HepG2 (cell line): ENCODE measurements around the gene DRC7. TPM values are rescaled to one million over a fixed set of nuclear protein-coding genes. Genes with fewer than 3 reads are reported as not detected.

Source experiments
- BHLHE40 ChIP-seq: IDR thresholded peaks from 2 replicates; pipeline ENCODE4 v1.6.1; 2011; ENCODE audit warnings: low read length, improper control_type of control experiment
- CREBL2 ChIP-seq: sonication (generic); formaldehyde crosslinking; IDR thresholded peaks from 2 replicates; pipeline ENCODE4 v1.8.1; 2023; ENCODE audit warnings: missing genetic modification reagents, mild to moderate bottlenecking, borderline replicate concordance
- CSRNP1 ChIP-seq: sonication (generic); formaldehyde crosslinking; IDR thresholded peaks from 2 replicates; pipeline ENCODE4 v1.8.1; 2023; ENCODE audit warnings: mild to moderate bottlenecking, missing genetic modification reagents
- DMTF1 ChIP-seq: sonication (generic); formaldehyde crosslinking; IDR thresholded peaks from 2 replicates; pipeline ENCODE4 v1.4.0; 2020; ENCODE audit warnings: mild to moderate bottlenecking, missing genetic modification reagents
- DPF2 ChIP-seq: sonication (generic); formaldehyde crosslinking; IDR thresholded peaks from 2 replicates; pipeline ENCODE4 v1.4.0; 2020; ENCODE audit warnings: mild to moderate bottlenecking, low read depth, missing genetic modification reagents, borderline replicate concordance
- JUND ChIP-seq: sonication (generic); formaldehyde crosslinking; IDR thresholded peaks from 2 replicates; pipeline ENCODE4 v1.8.0; 2022; ENCODE audit warnings: mild to moderate bottlenecking, missing genetic modification reagents
- LRRFIP1 ChIP-seq: sonication (generic); formaldehyde crosslinking; conservative IDR thresholded peaks from 2 replicates; pipeline ENCODE4 v1.4.0; 2020; ENCODE audit warnings: missing genetic modification reagents
- PLSCR1 ChIP-seq: sonication (generic); formaldehyde crosslinking; IDR thresholded peaks from 2 replicates; pipeline ENCODE4 v1.5.0; 2020; ENCODE audit warnings: missing genetic modification reagents, mild to moderate bottlenecking, borderline replicate concordance
- REPIN1 ChIP-seq: sonication (generic); formaldehyde crosslinking; IDR thresholded peaks from 2 replicates; pipeline ENCODE4 v1.8.0; 2022; ENCODE audit warnings: missing genetic modification reagents, low read depth, mild to moderate bottlenecking, borderline replicate concordance
- SALL2 ChIP-seq: sonication (generic); formaldehyde crosslinking; IDR thresholded peaks from 2 replicates; pipeline ENCODE4 v1.8.1; 2023; ENCODE audit warnings: mild to moderate bottlenecking, missing genetic modification reagents, inconsistent platforms
- TARDBP ChIP-seq: sonication (generic); formaldehyde crosslinking; IDR thresholded peaks from 2 replicates; pipeline ENCODE4 v1.8.0; 2022; ENCODE audit warnings: mild to moderate bottlenecking, missing genetic modification reagents
- ZFP90 ChIP-seq: sonication (generic); formaldehyde crosslinking; IDR thresholded peaks from 2 replicates; pipeline ENCODE4 v1.8.0; 2022; ENCODE audit warnings: missing genetic modification reagents, mild to moderate bottlenecking, inconsistent platforms, borderline replicate concordance
- ZKSCAN5 ChIP-seq: sonication (generic); formaldehyde crosslinking; IDR thresholded peaks from 2 replicates; pipeline ENCODE4 v1.5.1; 2020; ENCODE audit warnings: mild to moderate bottlenecking, missing genetic modification reagents
- ZNF12 ChIP-seq: sonication (generic); formaldehyde crosslinking; IDR thresholded peaks from 2 replicates; pipeline ENCODE4 v1.5.0; 2020; ENCODE audit warnings: missing genetic modification reagents
- ZNF597 ChIP-seq: sonication (generic); formaldehyde crosslinking; IDR thresholded peaks from 2 replicates; pipeline ENCODE4 v1.5.0; 2020; ENCODE audit warnings: missing genetic modification reagents
- ZNF670 ChIP-seq: sonication (generic); formaldehyde crosslinking; IDR thresholded peaks from 2 replicates; pipeline ENCODE4 v1.8.0; 2022; ENCODE audit warnings: mild to moderate bottlenecking, missing genetic modification reagents, borderline replicate concordance
- ZNF75D ChIP-seq: sonication (generic); formaldehyde crosslinking; IDR thresholded peaks from 2 replicates; pipeline ENCODE4 v1.8.1; 2023; ENCODE audit warnings: missing genetic modification reagents, mild to moderate bottlenecking, borderline replicate concordance
- polyA plus RNA-seq, 8 experiments: library from polyadenylated mRNA; depleted of rRNA in 3 of 8; stranded (reverse) in 7 of 8; unstranded in 1 of 8; fragments of >200 nt; fragmentation: Illumina TruSeq in 4 of 8; extraction: Trizol in 4 of 8; gene quantifications; 2 replicates each; pipeline versions ENCODE4 v1.2.1 to v1.2.3, GENCODE V29; 2011 to 2016; ENCODE audit warnings: low read depth in 4 of 8, missing spikeins in 1 of 8, mixed read lengths in 1 of 8; ENCODE audit not compliant: insufficient read depth in 1 of 8
- total RNA-seq, 5 experiments: library from RNA; depleted of rRNA; stranded (reverse); fragments of >200 nt; fragmentation: Illumina TruSeq; extraction: Trizol; gene quantifications; 2 replicates each; pipeline ENCODE4 v1.2.3, GENCODE V29; 2016; ENCODE audit warnings: low read depth in 1 of 5

Gene DRC7
- total and polyA plus RNA-seq, 2 of the 13 experiments (the other 11 are each of a cell fraction or from before 2014, with no cell fraction given) = 2.7 to 3.4 TPM

- TF ChIP-seq LRRFIP1 (CRISPR knock-in tag) (no peak), CREBL2 (no peak), REPIN1 (CRISPR knock-in tag) (no peak), BHLHE40 (no peak), CSRNP1 (peak; percentile 84), SALL2 (CRISPR knock-in tag) (no peak), ZNF670 (CRISPR knock-in tag) (no peak), PLSCR1 (CRISPR knock-in tag) (no peak), JUND (CRISPR knock-in tag) (peak; percentile 88; the same call in 1 of the 2 replicates), DMTF1 (CRISPR knock-in tag) (0 out of 2 replicates have a peak, but pooled peaks have one; percentile 4), ZNF75D (CRISPR knock-in tag) (no peak), ZFP90 (CRISPR knock-in tag) (no peak; the same call in 1 of the 2 replicates), ZKSCAN5 (CRISPR knock-in tag) (no peak), DPF2 (CRISPR knock-in tag) (no peak), TARDBP (CRISPR knock-in tag) (no peak; the same call in 1 of the 2 replicates), ZNF12 (CRISPR knock-in tag) (no peak), ZNF597 (no peak)
Observed at GRCh38 chr16:57667048-57667525, 27.5 kb upstream of the DRC7 start (continued).
